Activated CD8-positive, alpha-beta memory T cell treated with anti-CD3 and anti-CD28 coated beads for 4 hours (primary cell): Measurements from ENCODE around the gene TCF21.
"Not testable (repeated sequence)": the region's sequence is repeated elsewhere in the genome, so short reads cannot be mapped to it uniquely, and the experiment has no call there.

ENCODE experiments used
- DNase-seq, 2 donors: peaks; one replicate each; pipeline ENCODE4 v3.0.0-alpha.2; 2020; ENCODE audit warnings: low read depth in 2 of 2

Gene TCF21

DNA sequence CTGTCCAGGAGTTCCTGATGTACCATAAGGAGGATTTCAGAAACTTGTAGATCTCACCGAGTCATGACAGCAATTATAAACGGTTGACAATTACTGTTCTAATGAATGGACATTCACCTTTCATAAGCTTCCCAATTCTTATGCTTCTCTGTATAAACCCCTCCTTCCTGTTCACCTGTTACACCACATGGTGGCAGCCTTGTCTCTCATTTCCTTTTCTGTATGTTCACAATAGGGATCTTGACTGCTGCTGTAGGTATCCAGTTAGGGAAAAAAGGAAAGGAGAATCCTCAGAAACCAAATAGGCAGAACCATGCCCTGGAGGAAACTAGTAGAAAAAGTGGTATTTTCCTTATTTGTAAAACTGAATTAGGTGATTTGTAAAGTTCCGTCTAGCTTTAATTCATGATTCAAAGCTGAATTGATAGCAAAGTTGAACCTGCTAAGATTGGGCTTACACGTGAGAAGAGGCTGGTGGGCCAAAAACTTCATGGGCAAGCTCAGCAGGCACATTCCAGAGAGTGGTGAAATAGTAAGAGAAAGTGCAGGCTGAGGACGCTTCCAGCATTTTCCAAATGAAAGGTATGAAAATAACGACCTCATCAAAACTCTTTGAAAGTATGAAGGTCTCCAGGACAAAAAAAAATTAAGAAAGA is 35.2 kb downstream of the TCF21 start:
- peak in 1 of 2 donors; percentile 18 for DNase-seq

- DNase-seq: not testable (repeated sequence)
Observed at GRCh38 chr6:133931221-133931620, 42.3 kb downstream of the TCF21 start.

GRCh38 chr6:133936352-133936751 is 47.4 kb downstream of the TCF21 start:
- DNase-seq: not testable (repeated sequence)

GRCh38 chr6:133937909-133938308 is 49.0 kb downstream of the TCF21 start:
- DNase-seq: no peak

- no peak for DNase-seq
Observed at GRCh38 chr6:133938533-133938932, 49.6 kb downstream of the TCF21 start.

DNA sequence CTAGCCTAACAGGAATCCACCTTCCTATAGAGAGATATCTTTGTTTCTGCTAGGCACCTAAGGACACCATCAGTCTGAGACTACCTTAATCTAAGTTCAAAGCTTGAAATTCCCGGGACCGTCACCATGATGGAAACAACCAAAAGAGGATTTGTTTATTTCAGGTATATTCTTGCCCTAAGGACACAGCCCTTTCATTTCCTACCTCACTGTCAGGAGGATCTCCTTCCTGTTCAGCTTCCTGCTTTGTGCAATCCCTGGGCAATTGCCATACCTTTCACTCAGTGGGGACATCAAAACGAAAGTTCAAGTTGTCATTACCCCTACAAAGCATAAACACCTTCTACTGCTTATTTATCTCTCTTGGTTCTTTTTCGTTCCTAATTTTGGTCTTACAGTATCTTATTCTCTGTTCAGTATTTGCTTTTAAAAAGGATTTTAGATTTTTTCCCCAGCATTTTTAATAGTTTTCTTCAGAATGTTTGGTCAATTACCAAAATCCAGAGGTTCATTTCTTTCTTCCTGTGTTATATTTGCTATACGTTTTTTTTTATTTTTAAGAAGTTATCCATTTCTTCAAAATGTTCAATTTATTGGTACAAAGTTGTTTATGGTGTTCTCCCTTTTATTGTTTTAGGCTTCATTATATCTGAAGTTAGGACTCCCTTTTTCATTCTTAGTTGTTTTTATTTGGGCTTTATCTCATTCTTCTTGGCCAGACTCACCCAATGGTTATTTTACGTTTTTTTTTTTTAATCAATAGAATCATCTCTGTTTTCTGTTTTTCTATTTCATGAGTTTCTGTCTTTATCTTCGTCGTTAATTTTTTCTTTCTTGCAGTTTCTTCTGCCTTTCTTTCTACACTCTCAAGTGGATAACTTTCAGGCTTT is 51.1 kb downstream of the TCF21 start:
- DNase-seq: no peak
